HCT116 (cell line): ENCODE data around the gene C2CD2. TPM values are rescaled to one million over a fixed set of nuclear protein-coding genes. Genes with fewer than 3 reads are reported as not detected.

Experiments
- ATAC-seq: fragments of 200-7000 bp; cut with Tn5 transposase; 2 replicates; pipeline ENCODE4 v1.9.1; 2020; ENCODE audit warnings: mild to moderate bottlenecking, moderate library complexity
- BruUV-seq: library from RNA; stranded (reverse); fragments of 400-500 nt; replicated peaks from 2 replicates; lab custom pipeline; 2021; lab: Mats Ljungman, UMichigan
- CTCF ChIA-PET: fragments of 300-600 bp; sonication (Branson Sonifier 250); formaldehyde crosslinking; loops from one replicate; lab custom pipeline; 2021; ENCODE audit warnings: antibody characterized with exemption; lab: Charles Lee
- POLR2A ChIA-PET: fragments of 300-600, 350-600 bp; sonication (Branson Sonifier 250); formaldehyde crosslinking; loops from one replicate; lab custom pipeline; 2021; ENCODE audit warnings: antibody characterized with exemption; lab: Charles Lee
- RAD21 ChIA-PET, 2 experiments: fragments of 300-600 bp; sonication (Branson Sonifier 250); formaldehyde crosslinking; loops; one replicate each; lab custom pipeline; 2023; ENCODE audit warnings: low total read pairs in 2 of 2; ENCODE audit not compliant: uncharacterized antibody in 2 of 2, unreplicated experiment in 2 of 2, low non-redundant PET in 1 of 2; lab: Charles Lee
- DNase-seq: peaks from one replicate; pipeline ENCODE4 v3.0.0-alpha.2; 2010; ENCODE audit warnings: low read depth, low spot score
- H2AFZ ChIP-seq: fragments of 200-600 bp; shearing (Covaris generic), sonication (generic); 2 replicates; pipeline ENCODE4 v1.6.1; 2017; ENCODE audit warnings: low read depth, mixed run types, mixed read lengths, antibody characterized with exemption, low read length; ENCODE audit not compliant: poor library complexity, severe bottlenecking
- H3K27ac ChIP-seq: 2 replicates; pipeline ENCODE4 v1.5.1; 2012; ENCODE audit warnings: low read depth, low read length
- H3K27me3 ChIP-seq: fragments of 200-600 bp; sonication (generic); 2 replicates; pipeline ENCODE4 v1.6.1; 2016; ENCODE audit warnings: mixed run types, low read length, mixed read lengths; ENCODE audit not compliant: insufficient read depth
- H3K36me3 ChIP-seq, 2 experiments: fragments of 200-500 bp in 1 of 2; fragments of 200-600 bp in 1 of 2; sonication (Bioruptor generic) in 1 of 2; sonication (generic) in 1 of 2; 2 replicates each; pipeline versions ENCODE4 v1.5.1 to v1.6.1; 2014 to 2016; ENCODE audit warnings: low read length in 2 of 2, inconsistent platforms in 1 of 2, mixed read lengths in 1 of 2, mixed run types in 1 of 2; ENCODE audit not compliant: insufficient read depth in 2 of 2, control insufficient read depth in 1 of 2
- H3K4me1 ChIP-seq, 2 experiments: fragments of 200-600 bp in 1 of 2; sonication (generic) in 1 of 2; 2 replicates each; pipeline versions ENCODE4 v1.5.1 to v1.6.1; 2012 to 2017; ENCODE audit warnings: low read length in 2 of 2, inconsistent platforms in 1 of 2, mild to moderate bottlenecking in 1 of 2, mixed read lengths in 1 of 2, mixed run types in 1 of 2, moderate library complexity in 1 of 2; ENCODE audit not compliant: insufficient read depth in 2 of 2, control insufficient read depth in 1 of 2
- H3K4me2 ChIP-seq: fragments of 200-600 bp; sonication (generic); 2 replicates; pipeline ENCODE4 v1.6.1; 2017; ENCODE audit warnings: mixed run types, low read length, mixed read lengths
- H3K4me3 ChIP-seq, 2 experiments: fragments of 200-600 bp in 1 of 2; sonication (generic) in 1 of 2; replicated peaks in 1 of 2; 2 replicates each; pipeline ENCODE4 v1.5.1; 2011 to 2016; ENCODE audit warnings: low read length in 2 of 2, control low read depth in 1 of 2, low read depth in 1 of 2, mild to moderate bottlenecking in 1 of 2, mixed read lengths in 1 of 2, mixed run types in 1 of 2
- H3K79me2 ChIP-seq: fragments of 200-600 bp; sonication (generic); 2 replicates; pipeline ENCODE4 v1.6.1; 2017; ENCODE audit warnings: mild to moderate bottlenecking, mixed run types, low read length, moderate library complexity, mixed read lengths; ENCODE audit not compliant: insufficient read depth
- H3K9ac ChIP-seq: fragments of 200-600 bp; sonication (generic); 2 replicates; pipeline ENCODE4 v1.6.1; 2016; ENCODE audit warnings: low read length, mixed read lengths
- H3K9me2 ChIP-seq: fragments of 200-600 bp; sonication (generic), shearing (Covaris generic); 2 replicates; pipeline ENCODE4 v1.6.1; 2017; ENCODE audit warnings: mixed run types, mild to moderate bottlenecking, moderate library complexity; ENCODE audit not compliant: insufficient read depth
- H3K9me3 ChIP-seq, 2 experiments: fragments of 200-500 bp in 1 of 2; fragments of 200-600 bp in 1 of 2; sonication (Bioruptor generic) in 1 of 2; sonication (generic) in 1 of 2; 2 replicates each; pipeline ENCODE4 v1.6.1; 2014 to 2017; ENCODE audit warnings: low read length in 2 of 2, mixed read lengths in 2 of 2, inconsistent platforms in 1 of 2, low read depth in 1 of 2, mild to moderate bottlenecking in 1 of 2, mixed run types in 1 of 2, moderate library complexity in 1 of 2; ENCODE audit not compliant: control insufficient read depth in 1 of 2, insufficient read depth in 1 of 2
- H4K20me1 ChIP-seq: fragments of 200-600 bp; sonication (generic), shearing (Covaris generic); 2 replicates; pipeline ENCODE4 v1.6.1; 2017; ENCODE audit warnings: mixed run types, mild to moderate bottlenecking, moderate library complexity; ENCODE audit not compliant: insufficient read depth
- CBX3 ChIP-seq: IDR thresholded peaks from 2 replicates; pipeline ENCODE4 v1.6.1; 2012; ENCODE audit warnings: low read depth
- CEBPB ChIP-seq: IDR thresholded peaks from 2 replicates; pipeline ENCODE4 v1.6.1; 2012; ENCODE audit warnings: low read depth
- POLR2A ChIP-seq: IDR thresholded peaks from 2 replicates; pipeline ENCODE4 v1.7.0; 2011; ENCODE audit warnings: borderline replicate concordance; ENCODE audit not compliant: insufficient read depth, insufficient read length; ENCODE audit errors: extremely low read depth
- SP1 ChIP-seq: IDR thresholded peaks from 2 replicates; pipeline ENCODE4 v1.6.1; 2012; ENCODE audit warnings: low read depth
- SRF ChIP-seq: IDR thresholded peaks from 2 replicates; pipeline ENCODE4 v1.6.1; 2012; ENCODE audit warnings: low read depth
- TCF7L2 ChIP-seq: IDR thresholded peaks from 2 replicates; pipeline ENCODE4 v1.7.0; 2011; ENCODE audit warnings: borderline replicate concordance, inconsistent platforms; ENCODE audit not compliant: insufficient read depth, insufficient read length; ENCODE audit errors: extremely low read depth
- intact Hi-C: fragments of 100-400 bp; cut with micrococcal nuclease; formaldehyde crosslinking; loops from 2 replicates; pipeline ENCODE4 v1.10.0; 2022
- total RNA-seq: library from RNA; stranded (reverse); gene quantifications from one replicate; pipeline ENCODE4 v1.2.1, GENCODE V29; 2021; ENCODE audit not compliant: unreplicated experiment
- TF ChIP-seq, protein P1 (sequence below): IDR thresholded peaks from 2 replicates; pipeline ENCODE4 v1.6.1; 2011; ENCODE audit warnings: mild to moderate bottlenecking, low read length, moderate library complexity; ENCODE audit not compliant: insufficient replicate concordance; ENCODE audit errors: extremely low read depth

The C2CD2 gene
- total RNA-seq, 1 experiment from 2014 or later = 22.0 TPM

DNA sequence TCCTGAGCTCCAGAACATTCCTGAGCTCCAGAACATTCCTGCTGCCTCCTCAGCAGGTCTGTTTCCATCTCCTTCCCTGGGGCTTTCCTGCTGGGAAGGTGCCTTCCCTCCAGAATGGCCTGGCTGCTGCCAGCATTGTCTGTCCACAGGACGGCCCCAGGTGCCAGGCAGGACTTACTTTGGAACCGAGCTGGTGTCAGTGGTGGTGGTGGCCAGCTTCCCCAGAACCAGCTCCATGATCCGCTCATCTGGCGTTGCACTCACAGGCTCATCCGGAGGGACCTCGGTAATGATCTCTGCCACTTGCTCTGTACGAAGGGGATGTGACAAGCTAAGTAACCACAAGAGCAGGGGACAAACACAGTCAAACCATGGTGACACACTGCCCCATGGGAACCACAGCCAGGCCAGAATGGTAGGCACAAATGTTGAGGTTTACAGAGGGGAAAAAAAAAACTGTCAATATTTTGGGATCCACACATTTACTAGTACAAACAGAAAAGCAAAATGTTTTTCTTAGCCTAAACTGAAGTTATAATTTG, 116.0 kb downstream of the C2CD2 start:
- no peak for ATAC-seq
- Histone ChIP-seq H3K4me2 (no peak overlapping the region), H3K4me3 (no peak overlapping the region), H3K9ac (no peak overlapping the region), H3K36me3 (peaks cover 2 to 15% of the 10 kb centered on the region in 2 experiments; a peak in 2 of 4 replicates), H3K4me1 (no peaks in the 10 kb centered on the region), H4K20me1 (no peaks in the 10 kb centered on the region), H3K79me2 (no peaks in the 10 kb centered on the region), H3K9me3 (peaks cover 5 to 12% of the 10 kb centered on the region in 2 experiments; a peak in 3 of 4 replicates), H3K27ac (no peak overlapping the region), H3K9me2 (no peaks in the 10 kb centered on the region), H3K27me3 (no peaks in the 10 kb centered on the region), H2AFZ (no peak overlapping the region)
- ChIA-PET POLR2A (no interaction called here), RAD21 (no interaction called here), CTCF (interaction anchor here (0.6 kb wide), 1 partner anchor 472 kb away, joined by 3 read pairs; no protein-coding TSS in a partner anchor)
- BruUV-seq = no TSS peak
- TF ChIP-seq TCF7L2 (no peak), SP1 (no peak), POLR2A (no peak), SRF (no peak), CBX3 (no peak), CEBPB (no peak)
- TF ChIP-seq, protein P1, sequence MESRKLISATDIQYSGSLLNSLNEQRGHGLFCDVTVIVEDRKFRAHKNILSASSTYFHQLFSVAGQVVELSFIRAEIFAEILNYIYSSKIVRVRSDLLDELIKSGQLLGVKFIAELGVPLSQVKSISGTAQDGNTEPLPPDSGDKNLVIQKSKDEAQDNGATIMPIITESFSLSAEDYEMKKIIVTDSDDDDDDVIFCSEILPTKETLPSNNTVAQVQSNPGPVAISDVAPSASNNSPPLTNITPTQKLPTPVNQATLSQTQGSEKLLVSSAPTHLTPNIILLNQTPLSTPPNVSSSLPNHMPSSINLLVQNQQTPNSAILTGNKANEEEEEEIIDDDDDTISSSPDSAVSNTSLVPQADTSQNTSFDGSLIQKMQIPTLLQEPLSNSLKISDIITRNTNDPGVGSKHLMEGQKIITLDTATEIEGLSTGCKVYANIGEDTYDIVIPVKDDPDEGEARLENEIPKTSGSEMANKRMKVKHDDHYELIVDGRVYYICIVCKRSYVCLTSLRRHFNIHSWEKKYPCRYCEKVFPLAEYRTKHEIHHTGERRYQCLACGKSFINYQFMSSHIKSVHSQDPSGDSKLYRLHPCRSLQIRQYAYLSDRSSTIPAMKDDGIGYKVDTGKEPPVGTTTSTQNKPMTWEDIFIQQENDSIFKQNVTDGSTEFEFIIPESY = no peak
- intact Hi-C loops = no loop called here
- no peak for DNase-seq
